ENCODE data around the gene HCFC1.
A peak's percentile ranks its signal among the peaks of the same experiment; 100 is the strongest.

The HCFC1 gene

DNA sequence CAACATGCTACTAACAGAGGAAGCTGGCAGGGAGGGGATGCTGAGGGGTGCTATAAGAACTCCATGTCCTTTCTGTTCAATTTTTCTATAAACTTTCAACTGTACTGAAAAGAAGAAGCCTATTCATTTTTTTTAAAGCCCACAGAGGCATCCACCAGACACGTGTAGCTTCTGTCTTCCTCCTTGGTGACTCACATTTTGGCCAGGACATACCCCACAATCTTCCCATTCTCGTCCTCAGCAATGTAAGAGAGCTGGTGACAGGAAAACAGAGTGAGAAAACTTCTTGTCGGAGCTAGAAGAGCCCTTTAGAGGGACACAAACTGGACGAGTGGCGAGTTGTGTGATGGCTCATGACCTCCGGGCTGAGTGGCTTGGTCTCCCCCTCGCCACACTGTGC is 37.9 kb downstream of the HCFC1 start:
- peak overlapping the region; percentile 76 for H3K4me3 ChIP-seq (replicated peaks; ENCODE audit: low read depth, low read length)
- no peak for DNase-seq (ENCODE audit: extremely low read depth, low read depth)
- TF ChIP-seq, protein P1, sequence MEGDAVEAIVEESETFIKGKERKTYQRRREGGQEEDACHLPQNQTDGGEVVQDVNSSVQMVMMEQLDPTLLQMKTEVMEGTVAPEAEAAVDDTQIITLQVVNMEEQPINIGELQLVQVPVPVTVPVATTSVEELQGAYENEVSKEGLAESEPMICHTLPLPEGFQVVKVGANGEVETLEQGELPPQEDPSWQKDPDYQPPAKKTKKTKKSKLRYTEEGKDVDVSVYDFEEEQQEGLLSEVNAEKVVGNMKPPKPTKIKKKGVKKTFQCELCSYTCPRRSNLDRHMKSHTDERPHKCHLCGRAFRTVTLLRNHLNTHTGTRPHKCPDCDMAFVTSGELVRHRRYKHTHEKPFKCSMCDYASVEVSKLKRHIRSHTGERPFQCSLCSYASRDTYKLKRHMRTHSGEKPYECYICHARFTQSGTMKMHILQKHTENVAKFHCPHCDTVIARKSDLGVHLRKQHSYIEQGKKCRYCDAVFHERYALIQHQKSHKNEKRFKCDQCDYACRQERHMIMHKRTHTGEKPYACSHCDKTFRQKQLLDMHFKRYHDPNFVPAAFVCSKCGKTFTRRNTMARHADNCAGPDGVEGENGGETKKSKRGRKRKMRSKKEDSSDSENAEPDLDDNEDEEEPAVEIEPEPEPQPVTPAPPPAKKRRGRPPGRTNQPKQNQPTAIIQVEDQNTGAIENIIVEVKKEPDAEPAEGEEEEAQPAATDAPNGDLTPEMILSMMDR (IDR thresholded peaks at IDR 0.05; ENCODE audit: low read depth, low read length, missing control alignments), result no peak

DNA sequence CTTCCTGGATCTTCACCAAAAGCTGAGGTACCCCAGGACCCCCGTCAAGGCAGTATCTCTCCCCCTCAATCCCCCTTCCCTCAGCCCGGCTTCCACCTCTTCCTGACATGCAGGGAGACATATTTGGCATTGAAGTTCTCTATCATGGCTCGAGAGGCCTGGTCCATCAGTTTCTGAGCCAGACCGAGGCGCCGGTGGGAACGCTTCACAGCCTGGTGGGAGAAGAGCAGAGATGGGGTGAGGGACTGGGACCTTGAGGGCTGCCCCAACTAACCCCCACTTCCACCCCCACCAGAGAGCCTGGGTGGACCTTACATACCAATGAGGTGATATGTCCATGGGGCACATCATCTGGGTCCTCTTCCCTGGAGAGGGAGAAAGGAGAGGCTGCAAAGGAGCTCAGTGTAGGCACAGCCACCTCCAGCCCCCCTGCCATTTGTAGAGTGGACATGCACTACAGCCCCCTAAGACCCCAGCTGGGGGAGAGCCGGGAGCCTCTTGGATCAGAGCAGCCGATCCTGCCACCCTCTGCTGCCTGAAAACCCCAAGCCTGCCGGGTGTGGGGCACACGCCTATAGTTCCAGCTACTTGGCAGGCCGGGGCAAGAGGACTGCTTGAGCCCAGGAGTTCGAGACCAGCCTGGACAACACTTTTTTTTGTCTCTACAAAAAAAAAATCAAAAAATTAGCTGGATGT is 39.2 kb downstream of the HCFC1 start:
- TF ChIP-seq, protein P1 (IDR thresholded peaks at IDR 0.05; ENCODE audit: low read depth, low read length, missing control alignments), result no peak
- no peak for DNase-seq (ENCODE audit: extremely low read depth, low read depth)

DNA sequence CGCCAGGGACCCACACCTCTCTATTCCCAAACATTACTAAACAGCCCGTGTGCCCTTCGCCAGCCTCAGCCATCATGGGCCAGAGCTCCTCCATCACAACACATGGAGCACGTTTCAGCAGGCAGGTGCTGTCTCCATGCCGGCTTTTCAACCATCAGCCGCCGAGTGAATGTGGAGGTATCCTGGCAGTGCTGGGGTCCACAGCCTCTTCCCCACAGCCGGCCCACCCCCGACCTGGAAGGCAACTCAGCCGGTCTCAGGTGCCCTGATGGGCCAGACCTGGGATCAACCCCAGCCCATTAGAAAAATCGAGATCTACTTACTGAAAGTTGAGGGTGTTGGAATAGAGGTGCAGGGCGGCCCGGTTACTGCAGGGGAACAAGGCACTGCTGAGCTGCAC is 39.9 kb downstream of the HCFC1 start:
- no peak for DNase-seq (ENCODE audit: extremely low read depth, low read depth)
- H3K4me3 ChIP-seq (replicated peaks; ENCODE audit: low read depth, low read length), result no peak overlapping the region
- TF ChIP-seq, protein P1 (IDR thresholded peaks at IDR 0.05; ENCODE audit: low read depth, low read length, missing control alignments), result no peak

More for the DNA sequence above, 39.2 kb downstream of the HCFC1 start:
- no peak overlapping the region for H3K4me3 ChIP-seq (replicated peaks; ENCODE audit: low read depth, low read length)

DNA sequence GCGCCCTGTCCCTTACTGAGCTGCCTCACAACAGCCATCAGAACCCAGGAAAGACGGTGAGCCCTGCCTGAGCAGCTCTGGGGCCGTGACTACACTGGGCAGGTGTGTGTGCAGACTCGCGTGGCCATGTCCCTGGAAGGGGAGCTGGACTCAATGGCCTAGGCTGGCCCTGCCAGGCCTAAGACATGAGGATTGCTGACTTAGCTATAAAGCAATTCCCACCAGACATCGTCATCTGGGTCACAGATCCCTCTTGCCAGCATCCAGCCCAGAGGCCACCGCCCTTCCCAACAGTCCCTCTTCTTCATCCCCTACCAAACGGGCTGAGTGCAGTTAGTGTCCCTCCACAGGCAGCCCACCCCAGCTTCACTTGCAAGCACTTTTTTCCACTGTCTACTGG is 40.5 kb downstream of the HCFC1 start:
- H3K4me3 ChIP-seq (replicated peaks; ENCODE audit: low read depth, low read length), result no peak overlapping the region
- TF ChIP-seq, protein P1 (IDR thresholded peaks at IDR 0.05; ENCODE audit: low read depth, low read length, missing control alignments), result no peak

DNA sequence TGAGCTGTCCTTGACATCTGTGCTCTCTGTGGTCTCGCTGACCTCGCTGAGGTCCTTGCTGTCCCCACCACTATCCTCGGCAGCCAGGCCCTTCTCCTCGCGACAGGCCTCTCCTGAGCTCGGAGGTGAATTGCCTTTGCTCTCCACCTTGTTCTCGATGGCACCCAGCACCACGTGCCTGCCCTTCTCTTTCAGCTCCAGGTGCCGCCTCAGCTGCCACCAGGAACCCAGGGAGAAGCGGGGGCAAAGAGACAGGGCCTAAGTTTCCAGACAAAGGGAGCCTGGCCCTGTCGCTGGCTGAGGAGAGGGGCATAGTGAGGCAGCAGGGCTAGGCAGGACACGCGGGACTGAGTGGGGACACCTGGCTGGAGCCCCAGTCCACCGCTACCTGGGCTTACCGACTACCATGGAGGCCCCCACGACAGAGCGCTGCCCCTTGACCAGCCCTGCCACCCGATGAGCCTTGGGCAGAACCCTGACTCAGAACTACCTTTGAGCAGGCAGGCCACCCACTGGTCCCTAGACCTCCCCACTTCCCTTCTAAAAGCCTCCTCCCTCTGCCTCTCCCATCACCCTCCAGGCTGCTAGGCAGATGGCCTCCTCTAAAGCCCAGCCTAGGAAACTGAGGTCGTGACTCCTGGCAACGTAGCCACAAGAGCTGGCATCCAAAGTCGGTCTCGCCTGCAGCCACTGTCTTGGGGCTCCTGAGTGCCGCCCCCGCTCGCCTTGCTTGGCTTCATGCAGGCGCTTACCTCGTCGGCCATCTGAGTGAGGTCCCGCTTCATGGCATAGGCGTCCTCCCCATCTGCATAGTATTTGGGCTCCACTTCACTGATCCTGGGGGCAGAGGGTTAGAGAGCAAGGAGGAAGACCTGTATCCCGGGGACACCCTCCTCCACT is 41.4 kb downstream of the HCFC1 start:
- no peak for DNase-seq (ENCODE audit: extremely low read depth, low read depth)
- H3K4me3 ChIP-seq (replicated peaks; ENCODE audit: low read depth, low read length), result no peak overlapping the region
- TF ChIP-seq, protein P1 (IDR thresholded peaks at IDR 0.05; ENCODE audit: low read depth, low read length, missing control alignments), result no peak

More for the DNA sequence above, 40.5 kb downstream of the HCFC1 start:
- no peak for DNase-seq (ENCODE audit: extremely low read depth, low read depth)

DNA sequence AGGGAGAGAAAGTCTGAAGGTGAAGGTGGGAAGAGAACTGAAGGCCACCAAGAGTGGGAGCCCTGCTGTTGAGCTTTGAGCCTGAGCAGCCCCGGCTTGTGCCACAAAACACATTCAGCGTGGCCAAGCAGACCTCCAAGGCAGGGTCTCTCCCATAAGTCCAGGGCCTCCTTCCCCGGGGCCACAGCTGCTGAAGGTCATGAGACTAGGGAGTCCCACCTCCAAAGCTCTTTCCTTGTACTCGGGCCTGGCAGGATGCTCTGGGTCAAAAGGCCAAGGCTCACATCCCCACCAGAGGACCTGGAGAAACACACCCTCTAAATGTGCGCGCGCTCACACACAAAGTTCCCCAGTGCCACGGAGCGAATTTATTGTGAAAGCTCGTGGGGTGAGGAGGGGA is 42.0 kb downstream of the HCFC1 start:
- no peak overlapping the region for H3K4me3 ChIP-seq (replicated peaks; ENCODE audit: low read depth, low read length)
- DNase-seq (ENCODE audit: extremely low read depth, low read depth), result no peak
- TF ChIP-seq, protein P1 (IDR thresholded peaks at IDR 0.05; ENCODE audit: low read depth, low read length, missing control alignments), result no peak
